Measurements from ENCODE around the gene SVOPL. TPM values are rescaled to one million over a fixed set of nuclear protein-coding genes. Genes with fewer than 3 reads are reported as not detected.

The SVOPL gene
- polyA plus RNA-seq, 3 donors, result not detected

- 100% methylated on average over 2 of the region's 6 CpGs for WGBS (ENCODE audit: insufficient coverage)
- Mint-ChIP-seq H3K9me3 (peaks cover 0 to 5% (median 0%) of the 10 kb centered on the region in 7 donors), H3K27me3 (ENCODE audit: low read depth in 3 of 3) (peaks cover 2% of the 10 kb centered on the region in 3 donors), H3K4me1 (no peaks in the 10 kb centered on the region), H3K4me3 (no peak overlapping the region), H3K36me3 (no peaks in the 10 kb centered on the region), H3K27ac (no peak overlapping the region)
- Histone ChIP-seq H3K9me3 (replicated peaks in 1 of 2; ENCODE audit: control insufficient read depth in 1 of 2, insufficient read depth in 1 of 2, low read length in 2 of 2) (no peaks in the 10 kb centered on the region), H3K27me3 (ENCODE audit: control insufficient read depth in 2 of 2, insufficient read depth in 2 of 2, low read length in 2 of 2) (no peaks in the 10 kb centered on the region), H3K4me3 (replicated peaks in 1 of 3; ENCODE audit: low read depth in 2 of 3, low read length in 3 of 3) (no peak overlapping the region), H4K20me1 (ENCODE audit: insufficient read depth, low read length) (no peaks in the 10 kb centered on the region), H3K27ac (ENCODE audit: low read depth in 1 of 2, low read length in 2 of 2) (no peak overlapping the region), H3K36me3 (replicated peaks in 1 of 2; ENCODE audit: control insufficient read depth in 1 of 2, insufficient read depth in 2 of 2, low read length in 2 of 2) (no peaks in the 10 kb centered on the region), H3K9ac (ENCODE audit: insufficient read depth, low read length, poor library complexity, severe bottlenecking) (no peak overlapping the region), H3K4me1 (ENCODE audit: control insufficient read depth in 1 of 2, insufficient read depth in 2 of 2, low read length in 2 of 2) (no peaks in the 10 kb centered on the region), H2AFZ (ENCODE audit: insufficient read depth, low read depth, low read length, poor library complexity, severe bottlenecking) (no peak overlapping the region), H3K4me2 (replicated peaks; ENCODE audit: extremely low read depth, low read length, poor library complexity, severe bottlenecking) (no peak overlapping the region), H3K79me2 (ENCODE audit: insufficient read depth, low read length) (no peaks in the 10 kb centered on the region)
- no peak for TF ChIP-seq CTCF (IDR thresholded peaks at IDR 0.05)
- no peak for DNase-seq
- intact Hi-C loops (cut with micrococcal nuclease), result no loop called here
Observed at GRCh38 chr7:138616085-138616484, 85.1 kb downstream of the SVOPL start.

DNA sequence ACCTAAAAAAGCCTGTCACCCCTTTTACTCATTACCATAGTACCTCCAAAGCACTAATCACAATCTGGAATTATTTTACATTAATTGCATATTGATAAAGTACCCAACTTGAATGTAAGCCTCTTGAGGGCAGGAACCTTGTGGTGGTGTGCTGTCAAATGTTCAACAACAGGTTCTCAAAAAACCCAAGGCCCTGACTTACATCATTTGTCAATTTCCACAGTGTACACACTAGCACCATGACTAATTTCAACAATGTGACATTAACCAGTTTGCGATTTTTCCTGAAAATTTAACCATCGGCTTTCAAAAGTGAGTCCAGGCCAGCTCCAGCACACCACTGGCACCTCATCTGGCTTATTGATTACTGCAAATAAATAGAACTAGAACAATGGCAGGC lies 87.5 kb downstream of the SVOPL start:
- Mint-ChIP-seq H3K9me3 (peaks cover 0 to 5% (median 0%) of the 10 kb centered on the region in 7 donors), H3K36me3 (no peaks in the 10 kb centered on the region), H3K27ac (no peak overlapping the region), H3K4me1 (peaks cover 1% of the 10 kb centered on the region), H3K4me3 (no peak overlapping the region), H3K27me3 (ENCODE audit: low read depth in 3 of 3) (peaks cover 2% of the 10 kb centered on the region in 3 donors)
- H4K20me1 ChIP-seq (ENCODE audit: insufficient read depth, low read length), result no peaks in the 10 kb centered on the region
- no peaks in the 10 kb centered on the region for H3K4me1 ChIP-seq (ENCODE audit: control insufficient read depth in 1 of 2, insufficient read depth in 2 of 2, low read length in 2 of 2)
- no peak overlapping the region for H3K4me3 ChIP-seq (replicated peaks in 1 of 3; ENCODE audit: low read depth in 2 of 3, low read length in 3 of 3)
- TF ChIP-seq CTCF (IDR thresholded peaks at IDR 0.05), result no peak
- no peaks in the 10 kb centered on the region for H3K36me3 ChIP-seq (replicated peaks in 1 of 2; ENCODE audit: control insufficient read depth in 1 of 2, insufficient read depth in 2 of 2, low read length in 2 of 2)
- H3K9ac ChIP-seq (ENCODE audit: insufficient read depth, low read length, poor library complexity, severe bottlenecking), result no peak overlapping the region
- H3K79me2 ChIP-seq (ENCODE audit: insufficient read depth, low read length), result no peaks in the 10 kb centered on the region
- no peaks in the 10 kb centered on the region for H3K9me3 ChIP-seq (replicated peaks in 1 of 2; ENCODE audit: control insufficient read depth in 1 of 2, insufficient read depth in 1 of 2, low read length in 2 of 2)
- no peak overlapping the region for H3K27ac ChIP-seq (ENCODE audit: low read depth in 1 of 2, low read length in 2 of 2)
- no peak overlapping the region for H3K4me2 ChIP-seq (replicated peaks; ENCODE audit: extremely low read depth, low read length, poor library complexity, severe bottlenecking)
- H2AFZ ChIP-seq (ENCODE audit: insufficient read depth, low read depth, low read length, poor library complexity, severe bottlenecking), result no peak overlapping the region
- intact Hi-C loops (cut with micrococcal nuclease), result no loop called here
- WGBS (ENCODE audit: insufficient coverage), result 100% methylated on average over 1 of the region's 2 CpGs
- no peak for DNase-seq
- H3K27me3 ChIP-seq (ENCODE audit: control insufficient read depth in 2 of 2, insufficient read depth in 2 of 2, low read length in 2 of 2), result no peaks in the 10 kb centered on the region

Data from CD14-positive monocyte (primary cell).